Measurements from ENCODE around the gene MRNIP. TPM values are rescaled to one million over a fixed set of nuclear protein-coding genes. Genes with fewer than 3 reads are reported as not detected.

MRNIP gene
- total RNA-seq, 4 donors from 2014 or later: 15.3 to 26.8 (median 17.7) TPM

GRCh38 chr5:179833056-179833708, 25.4 kb downstream of the MRNIP start:
- DNase-seq (ENCODE audit: low spot score) (no peak), ATAC-seq (ENCODE audit: low FRiP score) (no peak)
- TF ChIP-seq CTCF (IDR thresholded peaks at IDR 0.05): no peak

- TF ChIP-seq CTCF (IDR thresholded peaks at IDR 0.05): no peak
- DNase-seq (ENCODE audit: low spot score) (peak; percentile 7), ATAC-seq (ENCODE audit: low FRiP score) (no peak)
These were observed 26.4 kb downstream of the MRNIP start for GRCh38 chr5:179832039-179832745.

- DNase-seq (ENCODE audit: low spot score) (no peak), ATAC-seq (ENCODE audit: low FRiP score) (no peak)
- TF ChIP-seq CTCF (IDR thresholded peaks at IDR 0.05): no peak
These were observed 27.7 kb downstream of the MRNIP start for GRCh38 chr5:179830818-179831468.

- no peak for ATAC-seq (ENCODE audit: low FRiP score)
These were observed 28.7 kb downstream of the MRNIP start for GRCh38 chr5:179829732-179830435.

GRCh38 chr5:179828756-179829421, 29.7 kb downstream of the MRNIP start:
- no peak for DNase-seq (ENCODE audit: low spot score)
- TF ChIP-seq CTCF (IDR thresholded peaks at IDR 0.05): no peak
- ATAC-seq (ENCODE audit: low FRiP score): no peak

More at GRCh38 chr5:179829732-179830435, 28.7 kb downstream of the MRNIP start:
- no peak for TF ChIP-seq CTCF (IDR thresholded peaks at IDR 0.05)
- no peak for DNase-seq (ENCODE audit: low spot score)

GRCh38 chr5:179827680-179828079, 30.9 kb downstream of the MRNIP start:
- no peak for DNase-seq (ENCODE audit: low spot score)
- TF ChIP-seq CTCF (IDR thresholded peaks at IDR 0.05): no peak
- no peak for ATAC-seq (ENCODE audit: low FRiP score)

Data from omental fat pad (tissue), 4 donors.